ENCODE results near the gene MTCL1. TPM values are rescaled to one million over a fixed set of nuclear protein-coding genes. Genes with fewer than 3 reads are reported as not detected.

MTCL1 gene
- total and polyA plus RNA-seq, 9 of the 15 experiments (the other 6 are each of a cell fraction or from before 2014, with no cell fraction given), result 0.21 to 7.4 (median 3.7) TPM

DNA sequence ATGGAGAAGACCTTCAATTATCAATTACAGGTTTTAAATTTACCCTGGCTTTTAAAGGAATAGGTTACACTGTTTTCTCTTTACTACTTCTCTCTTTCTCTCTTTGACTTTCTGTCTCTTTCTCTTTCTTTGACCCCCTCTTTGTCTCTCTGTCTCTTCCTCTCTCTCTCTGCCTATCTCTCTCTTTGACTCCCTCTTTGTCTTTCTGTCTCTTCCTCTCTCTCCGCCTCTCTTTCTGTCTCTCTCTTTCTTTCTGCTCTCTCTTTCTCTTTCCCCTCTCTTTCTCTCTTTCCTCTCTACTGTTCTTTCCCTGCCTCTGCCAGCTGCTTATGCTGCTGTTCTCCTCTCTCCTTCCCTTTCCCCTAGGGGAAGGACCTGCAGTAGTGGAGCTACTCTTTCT is 175.7 kb downstream of the MTCL1 start (continued):
- TF ChIP-seq SETDB1 (IDR thresholded peaks at IDR 0.05; ENCODE audit: low read length) (no peak), HOMEZ (CRISPR knock-in tag; IDR thresholded peaks at IDR 0.05) (no peak), ZNF311 (CRISPR knock-in tag; IDR thresholded peaks at IDR 0.05) (no peak), ZNF280A (IDR thresholded peaks at IDR 0.05; ENCODE audit: low read depth, partially characterized antibody) (no peak), ELK1 (CRISPR knock-in tag; IDR thresholded peaks at IDR 0.05) (no peak), SMARCA5 (IDR thresholded peaks at IDR 0.05) (peak; percentile 65; the same call in 1 of the 2 replicates), ZBTB33 (CRISPR knock-in tag; IDR thresholded peaks at IDR 0.05) (no peak), ZNF444 (CRISPR knock-in tag; IDR thresholded peaks at IDR 0.05) (no peak), POLR2AphosphoS2 (IDR thresholded peaks at IDR 0.05; ENCODE audit: low read length) (no peak)
- TF ChIP-seq, protein P1, sequence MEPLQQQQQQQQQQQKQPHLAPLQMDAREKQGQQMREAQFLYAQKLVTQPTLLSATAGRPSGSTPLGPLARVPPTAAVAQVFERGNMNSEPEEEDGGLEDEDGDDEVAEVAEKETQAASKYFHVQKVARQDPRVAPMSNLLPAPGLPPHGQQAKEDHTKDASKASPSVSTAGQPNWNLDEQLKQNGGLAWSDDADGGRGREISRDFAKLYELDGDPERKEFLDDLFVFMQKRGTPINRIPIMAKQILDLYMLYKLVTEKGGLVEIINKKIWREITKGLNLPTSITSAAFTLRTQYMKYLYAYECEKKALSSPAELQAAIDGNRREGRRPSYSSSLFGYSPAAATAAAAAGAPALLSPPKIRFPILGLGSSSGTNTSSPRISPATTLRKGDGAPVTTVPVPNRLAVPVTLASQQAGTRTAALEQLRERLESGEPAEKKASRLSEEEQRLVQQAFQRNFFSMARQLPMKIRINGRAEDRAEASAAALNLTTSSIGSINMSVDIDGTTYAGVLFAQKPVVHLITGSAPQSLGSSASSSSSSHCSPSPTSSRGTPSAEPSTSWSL (CRISPR knock-in tag; IDR thresholded peaks at IDR 0.05; ENCODE audit: borderline replicate concordance), result no peak
- TF ChIP-seq, protein P2, sequence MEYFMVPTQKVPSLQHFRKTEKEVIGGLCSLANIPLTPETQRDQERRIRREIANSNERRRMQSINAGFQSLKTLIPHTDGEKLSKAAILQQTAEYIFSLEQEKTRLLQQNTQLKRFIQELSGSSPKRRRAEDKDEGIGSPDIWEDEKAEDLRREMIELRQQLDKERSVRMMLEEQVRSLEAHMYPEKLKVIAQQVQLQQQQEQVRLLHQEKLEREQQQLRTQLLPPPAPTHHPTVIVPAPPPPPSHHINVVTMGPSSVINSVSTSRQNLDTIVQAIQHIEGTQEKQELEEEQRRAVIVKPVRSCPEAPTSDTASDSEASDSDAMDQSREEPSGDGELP (CRISPR knock-in tag; IDR thresholded peaks at IDR 0.05; ENCODE audit: borderline replicate concordance), result no peak
- TF ChIP-seq, protein P3, sequence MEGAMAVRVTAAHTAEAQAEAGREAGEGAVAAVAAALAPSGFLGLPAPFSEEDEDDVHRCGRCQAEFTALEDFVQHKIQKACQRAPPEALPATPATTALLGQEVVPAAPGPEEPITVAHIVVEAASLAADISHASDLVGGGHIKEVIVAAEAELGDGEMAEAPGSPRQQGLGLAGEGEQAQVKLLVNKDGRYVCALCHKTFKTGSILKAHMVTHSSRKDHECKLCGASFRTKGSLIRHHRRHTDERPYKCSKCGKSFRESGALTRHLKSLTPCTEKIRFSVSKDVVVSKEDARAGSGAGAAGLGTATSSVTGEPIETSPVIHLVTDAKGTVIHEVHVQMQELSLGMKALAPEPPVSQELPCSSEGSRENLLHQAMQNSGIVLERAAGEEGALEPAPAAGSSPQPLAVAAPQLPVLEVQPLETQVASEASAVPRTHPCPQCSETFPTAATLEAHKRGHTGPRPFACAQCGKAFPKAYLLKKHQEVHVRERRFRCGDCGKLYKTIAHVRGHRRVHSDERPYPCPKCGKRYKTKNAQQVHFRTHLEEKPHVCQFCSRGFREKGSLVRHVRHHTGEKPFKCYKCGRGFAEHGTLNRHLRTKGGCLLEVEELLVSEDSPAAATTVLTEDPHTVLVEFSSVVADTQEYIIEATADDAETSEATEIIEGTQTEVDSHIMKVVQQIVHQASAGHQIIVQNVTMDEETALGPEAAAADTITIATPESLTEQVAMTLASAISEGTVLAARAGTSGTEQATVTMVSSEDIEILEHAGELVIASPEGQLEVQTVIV (CRISPR knock-in tag; IDR thresholded peaks at IDR 0.05; ENCODE audit: borderline replicate concordance), result 0 out of 2 replicates have a peak, but pooled peaks have one; percentile 25

Data from K562 (cell line).